GM23338 (cell line): Measurements from ENCODE around the gene PARVB. TPM values are rescaled to one million over a fixed set of nuclear protein-coding genes. Genes with fewer than 3 reads are reported as not detected.

Source experiments
- ATAC-seq: fragments of 200-7000 bp; cut with Tn5 transposase; 3 replicates; pipeline ENCODE4 v1.9.1; 2020
- DNase-seq: peaks from one replicate; pipeline ENCODE4 v3.0.0-alpha.2; 2015; ENCODE audit warnings: low spot score
- H2AFZ ChIP-seq: fragments of 200-600 bp; sonication (generic); 2 replicates; pipeline ENCODE4 v1.8.0; 2016; ENCODE audit warnings: antibody characterized with exemption, mild to moderate bottlenecking, moderate library complexity
- H3F3A ChIP-seq: fragments of 200-600 bp; sonication (generic); replicated peaks from 2 replicates; pipeline ENCODE4 v1.8.0; 2017; ENCODE audit warnings: antibody characterized with exemption, mixed run types, low read depth
- H3K27ac ChIP-seq: fragments of 200-600 bp; sonication (generic); 2 replicates; pipeline ENCODE4 v1.6.1; 2016; ENCODE audit warnings: low read depth
- H3K27me3 ChIP-seq: fragments of 200-600 bp; sonication (generic); 2 replicates; pipeline ENCODE4 v1.8.0; 2016; ENCODE audit warnings: mild to moderate bottlenecking, mixed run types, moderate library complexity; ENCODE audit not compliant: insufficient read depth
- H3K36me3 ChIP-seq: fragments of 200-600 bp; sonication (generic); 2 replicates; pipeline ENCODE4 v1.8.0; 2016; ENCODE audit warnings: mild to moderate bottlenecking; ENCODE audit not compliant: insufficient read depth
- H3K4me1 ChIP-seq: fragments of 200-600 bp; sonication (generic); 2 replicates; pipeline ENCODE4 v1.8.0; 2016; ENCODE audit warnings: mild to moderate bottlenecking, moderate library complexity; ENCODE audit not compliant: insufficient read depth
- H3K4me2 ChIP-seq: fragments of 200-600 bp; sonication (generic); 2 replicates; pipeline ENCODE4 v1.7.1; 2017; ENCODE audit warnings: mixed run types
- H3K4me3 ChIP-seq: fragments of 200-600 bp; sonication (generic); 2 replicates; pipeline ENCODE4 v1.6.1; 2016; ENCODE audit warnings: mixed run types
- H3K79me2 ChIP-seq: fragments of 200-600 bp; sonication (generic); replicated peaks from 2 replicates; pipeline ENCODE4 v1.8.0; 2017; ENCODE audit warnings: mild to moderate bottlenecking; ENCODE audit not compliant: insufficient read depth
- H3K9me2 ChIP-seq: fragments of 200-600 bp; sonication (generic); 2 replicates; pipeline ENCODE4 v1.8.0; 2017; ENCODE audit not compliant: insufficient read depth
- H4K20me1 ChIP-seq: fragments of 200-600 bp; sonication (generic); replicated peaks from 2 replicates; pipeline ENCODE4 v1.8.0; 2017; ENCODE audit warnings: mild to moderate bottlenecking; ENCODE audit not compliant: insufficient read depth
- H3K27ac Mint-ChIP-seq: 2 replicates; pipeline ENCODE4 v1.8.0; 2020; ENCODE audit warnings: inconsistent platforms, mild to moderate bottlenecking, moderate library complexity, mixed read lengths
- H3K27me3 Mint-ChIP-seq: 3 replicates; pipeline ENCODE4 v1.8.0; 2022; ENCODE audit warnings: low read depth, mild to moderate bottlenecking, moderate library complexity, mixed read lengths, inconsistent platforms; ENCODE audit not compliant: insufficient read depth, poor library complexity
- H3K36me3 Mint-ChIP-seq: 3 replicates; pipeline ENCODE4 v1.8.0; 2021; ENCODE audit warnings: low read depth, mild to moderate bottlenecking, inconsistent platforms, moderate library complexity, mixed read lengths
- H3K4me1 Mint-ChIP-seq: 3 replicates; pipeline ENCODE4 v1.8.0; 2020; ENCODE audit warnings: mild to moderate bottlenecking, inconsistent platforms, mixed read lengths
- H3K4me3 Mint-ChIP-seq: 3 replicates; pipeline ENCODE4 v1.8.0; 2021; ENCODE audit warnings: moderate library complexity, mild to moderate bottlenecking, inconsistent platforms, mixed read lengths
- H3K9me3 Mint-ChIP-seq: 3 replicates; pipeline ENCODE4 v1.8.0; 2020; ENCODE audit warnings: moderate library complexity, mild to moderate bottlenecking, inconsistent platforms, mixed read lengths
- CREB1 ChIP-seq: fragments of 250-450 bp; sonication (Bioruptor Pico); IDR thresholded peaks from 2 replicates; pipeline ENCODE4 v1.5.0; 2020; ENCODE audit warnings: low read depth, mild to moderate bottlenecking, moderate library complexity
- CTCF ChIP-seq, 2 experiments: fragments of 200-600 bp in 1 of 2; sonication (generic) in 1 of 2; conservative IDR thresholded peaks; 2 replicates each; pipeline versions ENCODE4 v1.5.1 to v1.6.1; 2016 to 2017; ENCODE audit warnings: antibody characterized with exemption in 2 of 2, low read depth in 2 of 2, mild to moderate bottlenecking in 2 of 2, moderate library complexity in 1 of 2
- EZH2 ChIP-seq: fragments of 200-600 bp; sonication (generic); IDR thresholded peaks from one replicate; pipeline ENCODE4 v1.8.0; 2017; ENCODE audit warnings: antibody characterized with exemption, mild to moderate bottlenecking, low read depth; ENCODE audit not compliant: unreplicated experiment
- EZH2phosphoT487 ChIP-seq: fragments of 200-600 bp; sonication (generic); IDR thresholded peaks from one replicate; pipeline ENCODE4 v1.8.1; 2018; ENCODE audit warnings: antibody characterized with exemption; ENCODE audit not compliant: unreplicated experiment
- JUNB ChIP-seq: IDR thresholded peaks from one replicate; pipeline ENCODE4 v1.6.1; 2016; ENCODE audit warnings: antibody characterized with exemption; ENCODE audit not compliant: unreplicated experiment
- REST ChIP-seq: IDR thresholded peaks from one replicate; pipeline ENCODE4 v1.6.1; 2018; ENCODE audit warnings: antibody characterized with exemption; ENCODE audit not compliant: unreplicated experiment
- ZNF114 ChIP-seq: fragments of 250-450 bp; sonication (Bioruptor Pico); IDR thresholded peaks from 2 replicates; pipeline ENCODE4 v1.5.0; 2020; ENCODE audit warnings: mild to moderate bottlenecking, moderate library complexity
- ZNF331 ChIP-seq: fragments of 250-450 bp; sonication (Bioruptor Pico); IDR thresholded peaks from 2 replicates; pipeline ENCODE4 v1.5.0; 2020; ENCODE audit warnings: low read depth, mild to moderate bottlenecking, moderate library complexity
- ZNF462 ChIP-seq: fragments of 250-450 bp; sonication (Bioruptor Pico); IDR thresholded peaks from 2 replicates; pipeline ENCODE4 v1.5.0; 2020; ENCODE audit warnings: mild to moderate bottlenecking, moderate library complexity
- polyA plus RNA-seq: library from polyadenylated mRNA; unstranded; fragments of >200 nt; fragmentation: Nextera tagmentation; extraction: Ambion mirVana; gene quantifications from 2 replicates; pipeline ENCODE4 v1.2.1, GENCODE V29; 2016
- total RNA-seq: library from RNA; depleted of rRNA; stranded (reverse); fragments of >200 nt; shearing (Covaris generic); gene quantifications from 2 replicates; pipeline ENCODE4 v1.2.3, GENCODE V29; 2014

Gene PARVB
- total and polyA plus RNA-seq, 2 experiments from 2014 or later, result 4.3 to 7.7 TPM

GRCh38 chr22:44201665-44202064 is 177.6 kb downstream of the PARVB start (continued):
- TF ChIP-seq REST (no peak), ZNF331 (CRISPR knock-in tag) (no peak), JUNB (no peak)

GRCh38 chr22:44202261-44202789 is 178.2 kb downstream of the PARVB start:
- ATAC-seq (no peak), DNase-seq (no peak)
- Mint-ChIP-seq H3K9me3 (no peaks in the 10 kb centered on the region), H3K27me3 (peaks cover 2% of the 10 kb centered on the region), H3K4me1 (peaks cover 2% of the 10 kb centered on the region; the same call in 1 of the 3 replicates), H3K4me3 (no peak overlapping the region), H3K27ac (no peak overlapping the region), H3K36me3 (no peaks in the 10 kb centered on the region)
- no peaks in the 10 kb centered on the region for H3K4me1 ChIP-seq
- H3K36me3 ChIP-seq, result no peaks in the 10 kb centered on the region
- no peaks in the 10 kb centered on the region for H4K20me1 ChIP-seq
- H3K79me2 ChIP-seq, result no peaks in the 10 kb centered on the region
- H3K4me3 ChIP-seq, result no peak overlapping the region
- no peak overlapping the region for H3K27ac ChIP-seq
- no peaks in the 10 kb centered on the region for H3F3A ChIP-seq
- no peak overlapping the region for H2AFZ ChIP-seq
- TF ChIP-seq EZH2 (no peak), ZNF114 (CRISPR knock-in tag) (no peak), REST (no peak), ZNF462 (CRISPR knock-in tag) (no peak), JUNB (no peak), ZNF331 (CRISPR knock-in tag) (no peak), EZH2phosphoT487 (no peak), CTCF (conservative IDR thresholded peaks at IDR 0.05; ENCODE audit: low read depth in 2 of 2) (no peak), CREB1 (CRISPR knock-in tag) (no peak)
- H3K4me2 ChIP-seq, result no peak overlapping the region
- no peaks in the 10 kb centered on the region for H3K27me3 ChIP-seq
- no peaks in the 10 kb centered on the region for H3K9me2 ChIP-seq
